GM12872 (cell line): ENCODE measurements around the gene FZD4.

ENCODE experiments used
- CTCF ChIP-seq: IDR thresholded peaks from 3 replicates; pipeline ENCODE4 v1.5.1; 2011; ENCODE audit warnings: low read depth, mild to moderate bottlenecking, low read length, moderate library complexity; ENCODE audit not compliant: insufficient read depth

The FZD4 gene

DNA sequence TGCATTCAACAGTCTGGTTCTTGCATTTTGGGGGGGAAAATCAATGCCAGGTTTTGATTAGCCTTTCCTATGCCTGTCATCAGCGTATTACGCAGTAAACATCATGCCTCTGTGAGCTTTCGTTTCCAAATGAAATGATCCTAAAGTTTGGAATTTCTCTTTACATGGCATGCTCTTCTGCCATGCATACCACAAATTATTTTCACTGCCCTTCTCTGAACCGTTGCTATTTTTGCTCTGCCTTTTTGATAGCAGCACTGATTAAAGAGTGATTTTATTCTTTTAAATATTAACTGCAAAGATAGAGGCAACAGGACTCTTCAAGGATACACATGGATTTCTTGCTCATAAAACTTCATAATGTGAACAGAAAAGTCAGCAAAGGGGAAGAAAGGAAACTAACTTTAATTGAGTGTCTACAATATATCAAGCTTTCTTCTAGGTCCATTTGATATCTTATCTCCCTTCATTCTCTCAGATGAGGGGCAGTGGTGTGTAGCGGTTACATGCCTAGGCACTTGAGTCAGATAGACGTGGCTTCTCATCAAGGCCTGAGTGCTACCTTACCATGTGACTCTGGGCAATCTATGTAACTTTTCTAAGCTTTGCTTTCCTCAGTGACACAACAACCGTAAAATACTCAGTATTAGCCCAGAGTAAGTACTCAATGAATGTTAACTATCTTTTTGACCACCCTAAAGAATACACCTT is 25.0 kb upstream of the FZD4 start:
- TF ChIP-seq CTCF: no peak

DNA sequence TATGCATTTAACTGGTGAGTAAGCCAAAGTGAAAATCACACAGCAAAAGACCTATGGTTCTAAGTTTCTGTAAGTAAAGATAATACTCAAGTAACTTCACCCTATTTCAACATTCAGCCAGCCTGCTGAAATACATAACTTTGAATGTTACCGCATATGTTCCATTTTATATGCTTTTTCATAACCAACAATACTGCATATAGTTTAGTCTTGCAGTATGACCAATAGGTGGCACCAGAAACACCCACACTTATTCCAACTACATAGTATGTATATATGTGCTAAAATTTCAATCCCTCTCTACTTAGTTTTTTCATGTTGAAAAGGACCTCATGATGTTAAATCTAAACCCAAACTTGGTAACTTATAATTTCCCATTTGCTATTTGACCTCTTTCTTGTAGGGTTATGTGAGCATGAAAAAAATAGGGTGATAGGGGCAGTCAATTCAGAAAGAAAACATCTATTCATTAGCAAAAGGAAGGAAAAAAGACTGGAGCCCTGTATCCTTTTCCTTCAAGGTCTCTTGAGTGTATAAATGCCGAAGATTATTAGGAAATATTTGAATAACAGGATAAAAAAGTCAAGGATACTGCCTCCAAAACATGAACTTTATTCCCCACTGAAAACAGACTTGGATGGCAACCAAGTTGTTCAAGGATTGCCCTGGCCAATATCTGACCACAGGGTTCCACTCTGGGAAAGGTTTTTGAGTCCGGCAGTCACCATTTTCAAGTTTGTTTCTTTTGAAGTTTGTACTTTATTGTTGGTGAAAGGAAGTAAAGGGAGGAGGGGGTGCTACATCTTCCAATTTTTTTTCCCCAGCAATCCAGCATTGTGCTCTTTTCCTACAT is 23.8 kb upstream of the FZD4 start:
- peak; percentile 52 for TF ChIP-seq CTCF

- TF ChIP-seq CTCF: no peak; the same call in 2 of the 3 replicates
Measured at GRCh38 chr11:86978247-86978646, 23.1 kb upstream of the FZD4 start.

GRCh38 chr11:86977441-86978050 is 22.4 kb upstream of the FZD4 start:
- no peak for TF ChIP-seq CTCF

GRCh38 chr11:86972734-86973133 is 17.5 kb upstream of the FZD4 start:
- TF ChIP-seq CTCF: no peak

DNA sequence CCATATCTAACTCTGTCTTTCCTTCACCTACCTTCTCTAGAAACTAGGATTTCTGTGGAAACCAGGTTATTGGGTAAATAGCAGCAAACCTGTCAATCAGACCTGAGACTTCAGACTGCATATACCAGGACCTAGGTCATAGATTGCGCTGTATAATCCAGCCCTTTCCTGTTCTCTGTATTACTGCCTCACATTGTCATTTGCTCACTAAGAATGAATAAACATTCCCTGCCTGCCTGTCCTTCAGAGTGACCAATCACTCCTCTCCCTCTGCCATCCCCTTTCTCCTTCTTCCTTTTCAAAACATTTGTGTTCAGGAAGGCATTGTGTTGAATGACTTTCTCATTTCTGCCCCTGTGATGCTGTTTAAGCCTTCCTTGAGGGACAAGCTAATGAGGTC is 14.1 kb upstream of the FZD4 start:
- no peak for TF ChIP-seq CTCF

DNA sequence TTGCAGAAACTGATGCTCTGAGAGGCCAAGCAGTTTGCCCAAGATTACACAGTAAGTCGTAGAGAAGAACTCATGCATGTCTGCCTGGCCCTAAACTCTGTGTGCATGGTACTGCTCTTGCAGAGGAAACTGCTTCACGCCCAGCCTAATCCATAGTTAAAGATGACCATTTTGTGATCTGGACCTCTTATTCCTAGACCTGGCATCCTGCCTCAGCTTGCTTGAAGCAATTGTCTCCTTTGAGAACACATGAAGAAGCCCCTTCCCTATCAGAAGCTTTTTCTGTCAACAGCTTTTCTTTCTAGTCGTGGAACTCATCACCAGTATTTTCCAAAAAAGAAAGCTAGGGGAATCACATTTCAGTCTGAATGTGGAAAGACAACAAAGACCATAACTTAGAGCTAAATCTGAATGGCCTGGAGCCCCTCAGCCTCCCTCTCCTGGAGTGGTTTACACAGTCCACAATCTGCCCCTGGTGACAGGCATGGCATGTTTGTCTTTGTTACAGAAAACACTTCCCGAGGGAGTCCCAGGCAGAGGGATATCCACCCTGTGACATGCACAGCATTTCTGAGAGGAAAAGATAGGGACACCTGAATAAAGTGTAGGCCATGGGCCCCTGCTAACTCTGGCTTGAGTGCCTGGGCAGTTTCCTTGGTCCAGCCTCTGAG is 2.9 kb upstream of the FZD4 start:
- TF ChIP-seq CTCF: no peak
